ENCODE results near the gene TBCK. TPM values are rescaled to one million over a fixed set of nuclear protein-coding genes. Genes with fewer than 3 reads are reported as not detected.

Gene TBCK
- total and polyA plus RNA-seq, 7 experiments from 2014 or later: 29.5 to 70.7 (median 54.8) TPM

- Mint-ChIP-seq H3K27ac (no peak overlapping the region), H3K9me3 (no peaks in the 10 kb centered on the region), H3K27me3 (no peaks in the 10 kb centered on the region), H3K36me3 (peaks cover 0 to 29% (median 14%) of the 10 kb centered on the region in 5 donors), H3K4me3 (no peak overlapping the region), H3K4me1 (no peaks in the 10 kb centered on the region)
- intact Hi-C loops (cut with micrococcal nuclease): no loop called here
- POLR2A ChIA-PET: no interaction called here
- DNase-seq (no peak), ATAC-seq (no peak)
- H3K4me1 ChIP-seq (ENCODE audit: control insufficient read depth in 2 of 2, insufficient read depth in 2 of 2, low read length in 2 of 2): no peaks in the 10 kb centered on the region
- H3K27ac ChIP-seq (ENCODE audit: low read depth, low read length): no peak overlapping the region
- H3K36me3 ChIP-seq (ENCODE audit: control insufficient read depth in 2 of 3, insufficient read depth in 3 of 3, low read length in 3 of 3): no peaks in the 10 kb centered on the region
- H3K9me3 ChIP-seq (ENCODE audit: control insufficient read depth in 2 of 3, low read length in 3 of 3): no peaks in the 10 kb centered on the region
- H3K4me3 ChIP-seq (ENCODE audit: low read length): no peak overlapping the region
- H3K27me3 ChIP-seq (ENCODE audit: control insufficient read depth in 2 of 2, insufficient read depth in 2 of 2, low read length in 2 of 2): no peaks in the 10 kb centered on the region
- CTCF ChIA-PET: no interaction called here
These were observed 114.6 kb downstream of the TBCK start for GRCh38 chr4:106201373-106201772.

- DNase-seq: no peak
- H3K36me3 Mint-ChIP-seq: peaks cover 9 to 72% (median 58%) of the 10 kb centered on the region in 5 donors
These were observed 120.5 kb downstream of the TBCK start for GRCh38 chr4:106195435-106195950.

GRCh38 chr4:106194801-106195200 is 121.2 kb downstream of the TBCK start:
- Histone ChIP-seq H3K27me3 (ENCODE audit: control insufficient read depth in 2 of 2, insufficient read depth in 2 of 2, low read length in 2 of 2) (no peaks in the 10 kb centered on the region), H3K9me3 (ENCODE audit: control insufficient read depth in 2 of 3, low read length in 3 of 3) (no peaks in the 10 kb centered on the region), H3K4me1 (ENCODE audit: control insufficient read depth in 2 of 2, insufficient read depth in 2 of 2, low read length in 2 of 2) (no peaks in the 10 kb centered on the region), H3K36me3 (ENCODE audit: control insufficient read depth in 2 of 3, insufficient read depth in 3 of 3, low read length in 3 of 3) (peaks cover 0 to 11% (median 6%) of the 10 kb centered on the region in 3 experiments), H3K4me3 (ENCODE audit: low read length) (no peak overlapping the region), H3K27ac (ENCODE audit: low read depth, low read length) (no peak overlapping the region)
- ATAC-seq (no peak), DNase-seq (no peak)
- H3K27ac Mint-ChIP-seq: no peak overlapping the region
- no peak overlapping the region for H3K4me3 Mint-ChIP-seq
- ChIA-PET POLR2A (no interaction called here), CTCF (no interaction called here)
- H3K27me3 Mint-ChIP-seq: no peaks in the 10 kb centered on the region
- intact Hi-C loops (cut with micrococcal nuclease): no loop called here
- H3K36me3 Mint-ChIP-seq: peaks cover 11 to 73% (median 59%) of the 10 kb centered on the region in 5 donors
- H3K4me1 Mint-ChIP-seq: no peaks in the 10 kb centered on the region
- H3K9me3 Mint-ChIP-seq: no peaks in the 10 kb centered on the region

More at GRCh38 chr4:106195435-106195950, 120.5 kb downstream of the TBCK start:
- H3K4me1 Mint-ChIP-seq: no peaks in the 10 kb centered on the region
- H3K36me3 ChIP-seq (ENCODE audit: control insufficient read depth in 2 of 3, insufficient read depth in 3 of 3, low read length in 3 of 3): peaks cover 0 to 11% (median 6%) of the 10 kb centered on the region in 3 experiments
- no peak overlapping the region for H3K27ac Mint-ChIP-seq
- H3K4me1 ChIP-seq (ENCODE audit: control insufficient read depth in 2 of 2, insufficient read depth in 2 of 2, low read length in 2 of 2): no peaks in the 10 kb centered on the region
- H3K4me3 Mint-ChIP-seq: no peak overlapping the region
- ATAC-seq: no peak
- ChIA-PET POLR2A (no interaction called here), CTCF (no interaction called here)
- no peaks in the 10 kb centered on the region for H3K9me3 Mint-ChIP-seq
- H3K4me3 ChIP-seq (ENCODE audit: low read length): no peak overlapping the region
- intact Hi-C loops (cut with micrococcal nuclease): no loop called here
- no peak overlapping the region for H3K27ac ChIP-seq (ENCODE audit: low read depth, low read length)
- no peaks in the 10 kb centered on the region for H3K9me3 ChIP-seq (ENCODE audit: control insufficient read depth in 2 of 3, low read length in 3 of 3)
- H3K27me3 Mint-ChIP-seq: no peaks in the 10 kb centered on the region
- no peaks in the 10 kb centered on the region for H3K27me3 ChIP-seq (ENCODE audit: control insufficient read depth in 2 of 2, insufficient read depth in 2 of 2, low read length in 2 of 2)

GRCh38 chr4:106192131-106192530 is 123.9 kb downstream of the TBCK start:
- H3K4me3 ChIP-seq (ENCODE audit: low read length): no peak overlapping the region
- peaks cover 16 to 82% (median 61%) of the 10 kb centered on the region in 5 donors for H3K36me3 Mint-ChIP-seq
- CTCF ChIA-PET: no interaction called here

GRCh38 chr4:106186201-106186600 is 129.8 kb downstream of the TBCK start:
- CTCF ChIA-PET: no interaction called here
- intact Hi-C loops (cut with micrococcal nuclease): no loop called here

More at GRCh38 chr4:106192131-106192530, 123.9 kb downstream of the TBCK start:
- intact Hi-C loops (cut with micrococcal nuclease): no loop called here
- Mint-ChIP-seq H3K9me3 (peaks cover 0 to 2% (median 0%) of the 10 kb centered on the region in 11 donors), H3K4me3 (no peak overlapping the region), H3K4me1 (no peaks in the 10 kb centered on the region), H3K27me3 (no peaks in the 10 kb centered on the region), H3K27ac (no peak overlapping the region)
- no peak for ATAC-seq
- Histone ChIP-seq H3K9me3 (ENCODE audit: control insufficient read depth in 2 of 3, low read length in 3 of 3) (no peaks in the 10 kb centered on the region), H3K36me3 (ENCODE audit: control insufficient read depth in 2 of 3, insufficient read depth in 3 of 3, low read length in 3 of 3) (peaks cover 0 to 11% (median 6%) of the 10 kb centered on the region in 3 experiments), H3K4me1 (ENCODE audit: control insufficient read depth in 2 of 2, insufficient read depth in 2 of 2, low read length in 2 of 2) (no peaks in the 10 kb centered on the region), H3K27me3 (ENCODE audit: control insufficient read depth in 2 of 2, insufficient read depth in 2 of 2, low read length in 2 of 2) (no peaks in the 10 kb centered on the region), H3K27ac (ENCODE audit: low read depth, low read length) (no peak overlapping the region)
- POLR2A ChIA-PET: no interaction called here
- no peak for DNase-seq

GRCh38 chr4:106183551-106183950 is 132.5 kb downstream of the TBCK start:
- no peak overlapping the region for H3K4me3 ChIP-seq (ENCODE audit: low read length)
- Mint-ChIP-seq H3K4me3 (no peak overlapping the region), H3K27ac (no peak overlapping the region), H3K9me3 (peaks cover 3 to 45% (median 14%) of the 10 kb centered on the region in 11 donors), H3K36me3 (peaks cover 30 to 77% (median 60%) of the 10 kb centered on the region in 5 donors), H3K27me3 (no peaks in the 10 kb centered on the region), H3K4me1 (no peaks in the 10 kb centered on the region)
- H3K27ac ChIP-seq (ENCODE audit: low read depth, low read length): no peak overlapping the region
- CTCF ChIA-PET: no interaction called here
- ATAC-seq (no peak), DNase-seq (no peak)
- H3K9me3 ChIP-seq (ENCODE audit: control insufficient read depth in 2 of 3, low read length in 3 of 3): no peaks in the 10 kb centered on the region
- H3K36me3 ChIP-seq (ENCODE audit: control insufficient read depth in 2 of 3, insufficient read depth in 3 of 3, low read length in 3 of 3): no peaks in the 10 kb centered on the region
- H3K27me3 ChIP-seq (ENCODE audit: control insufficient read depth in 2 of 2, insufficient read depth in 2 of 2, low read length in 2 of 2): no peaks in the 10 kb centered on the region
- POLR2A ChIA-PET: no interaction called here
- intact Hi-C loops (cut with micrococcal nuclease): no loop called here
- H3K4me1 ChIP-seq (ENCODE audit: control insufficient read depth in 2 of 2, insufficient read depth in 2 of 2, low read length in 2 of 2): no peaks in the 10 kb centered on the region

More at GRCh38 chr4:106186201-106186600, 129.8 kb downstream of the TBCK start:
- H3K27me3 ChIP-seq (ENCODE audit: control insufficient read depth in 2 of 2, insufficient read depth in 2 of 2, low read length in 2 of 2): no peaks in the 10 kb centered on the region
- DNase-seq (no peak), ATAC-seq (no peak)
- no peak overlapping the region for H3K27ac ChIP-seq (ENCODE audit: low read depth, low read length)
- Mint-ChIP-seq H3K27ac (no peak overlapping the region), H3K4me3 (no peak overlapping the region), H3K4me1 (no peaks in the 10 kb centered on the region), H3K36me3 (peaks cover 38 to 89% (median 65%) of the 10 kb centered on the region in 5 donors), H3K27me3 (no peaks in the 10 kb centered on the region), H3K9me3 (peaks cover 2 to 39% (median 9%) of the 10 kb centered on the region in 11 donors)
- H3K4me3 ChIP-seq (ENCODE audit: low read length): no peak overlapping the region
- no peaks in the 10 kb centered on the region for H3K4me1 ChIP-seq (ENCODE audit: control insufficient read depth in 2 of 2, insufficient read depth in 2 of 2, low read length in 2 of 2)
- no peaks in the 10 kb centered on the region for H3K36me3 ChIP-seq (ENCODE audit: control insufficient read depth in 2 of 3, insufficient read depth in 3 of 3, low read length in 3 of 3)
- H3K9me3 ChIP-seq (ENCODE audit: control insufficient read depth in 2 of 3, low read length in 3 of 3): no peaks in the 10 kb centered on the region
- POLR2A ChIA-PET: no interaction called here

GRCh38 chr4:106172861-106173260 is 143.1 kb downstream of the TBCK start:
- DNase-seq: no peak
- Mint-ChIP-seq H3K27ac (no peak overlapping the region), H3K27me3 (no peaks in the 10 kb centered on the region), H3K9me3 (peaks cover 0 to 4% (median 0%) of the 10 kb centered on the region in 11 donors), H3K36me3 (peaks cover 1 to 58% (median 37%) of the 10 kb centered on the region in 5 donors), H3K4me3 (no peak overlapping the region), H3K4me1 (peaks cover 0 to 6% (median 0%) of the 10 kb centered on the region in 7 donors)
- H3K27ac ChIP-seq (ENCODE audit: low read depth, low read length): no peak overlapping the region
- H3K9me3 ChIP-seq (ENCODE audit: control insufficient read depth in 2 of 3, low read length in 3 of 3): no peaks in the 10 kb centered on the region
- ChIA-PET POLR2A (no interaction called here), CTCF (no interaction called here)
- intact Hi-C loops (cut with micrococcal nuclease): no loop called here
- H3K27me3 ChIP-seq (ENCODE audit: control insufficient read depth in 2 of 2, insufficient read depth in 2 of 2, low read length in 2 of 2): no peaks in the 10 kb centered on the region
- no peak overlapping the region for H3K4me3 ChIP-seq (ENCODE audit: low read length)
- no peaks in the 10 kb centered on the region for H3K4me1 ChIP-seq (ENCODE audit: control insufficient read depth in 2 of 2, insufficient read depth in 2 of 2, low read length in 2 of 2)
- H3K36me3 ChIP-seq (ENCODE audit: control insufficient read depth in 2 of 3, insufficient read depth in 3 of 3, low read length in 3 of 3): no peaks in the 10 kb centered on the region
- no peak for ATAC-seq

All from naive thymus-derived CD4-positive, alpha-beta T cell (primary cell).